MM.1S (cell line): ENCODE data around the gene RAB11FIP5.
"Not testable (repeated sequence)": the region's sequence is repeated elsewhere in the genome, so short reads cannot be mapped to it uniquely, and the experiment has no call there.

Experiments used
- DNase-seq: peaks from one replicate; pipeline ENCODE4 v3.0.0-alpha.2; 2015
- H2AFZ ChIP-seq: fragments of 300-600 bp; sonication (generic); 2 replicates; pipeline ENCODE4 v1.6.0; 2016; ENCODE audit warnings: antibody characterized with exemption, low read length
- H3F3A ChIP-seq: fragments of 300-600 bp; sonication (generic); 2 replicates; pipeline ENCODE4 v1.6.1; 2016; ENCODE audit warnings: mild to moderate bottlenecking, antibody characterized with exemption, low read length, moderate library complexity, mixed read lengths; ENCODE audit not compliant: insufficient read depth
- H3K27ac ChIP-seq: fragments of 300-600 bp; sonication (generic); 2 replicates; pipeline ENCODE4 v1.5.1; 2016; ENCODE audit warnings: mild to moderate bottlenecking, low read length
- H3K27me3 ChIP-seq: fragments of 300-600 bp; sonication (generic); replicated peaks from 2 replicates; pipeline ENCODE4 v1.6.0; 2016; ENCODE audit warnings: low read length; ENCODE audit not compliant: insufficient read depth
- H3K36me3 ChIP-seq: fragments of 300-600 bp; sonication (generic); replicated peaks from 2 replicates; pipeline ENCODE4 v1.6.1; 2016; ENCODE audit warnings: mild to moderate bottlenecking, low read length, mixed read lengths; ENCODE audit not compliant: insufficient read depth
- H3K4me1 ChIP-seq: fragments of 300-600 bp; sonication (generic); 2 replicates; pipeline ENCODE4 v1.6.1; 2016; ENCODE audit warnings: low read length, mixed read lengths
- H3K4me2 ChIP-seq: fragments of 300-600 bp; sonication (generic); 2 replicates; pipeline ENCODE4 v1.6.0; 2016; ENCODE audit warnings: low read depth, low read length
- H3K4me3 ChIP-seq: fragments of 300-600 bp; sonication (generic); 2 replicates; pipeline ENCODE4 v1.5.1; 2016; ENCODE audit warnings: low read length, mixed read lengths
- H3K79me2 ChIP-seq: fragments of 300-600 bp; sonication (generic); 2 replicates; pipeline ENCODE4 v1.6.1; 2016; ENCODE audit warnings: mixed run types, low read length, mixed read lengths
- H3K9ac ChIP-seq: fragments of 300-600 bp; sonication (generic); 2 replicates; pipeline ENCODE4 v1.6.1; 2016; ENCODE audit warnings: low read length, mixed read lengths
- H3K9me2 ChIP-seq: fragments of 300-600 bp; sonication (generic); replicated peaks from 2 replicates; pipeline ENCODE4 v1.6.1; 2016; ENCODE audit warnings: mild to moderate bottlenecking, low read length, mixed read lengths; ENCODE audit not compliant: insufficient read depth
- H3K9me3 ChIP-seq: fragments of 300-600 bp; sonication (generic); replicated peaks from 2 replicates; pipeline ENCODE4 v1.6.1; 2016; ENCODE audit warnings: mild to moderate bottlenecking, low read length, mixed read lengths; ENCODE audit not compliant: insufficient read depth
- H4K20me1 ChIP-seq: fragments of 300-600 bp; sonication (generic); 2 replicates; pipeline ENCODE4 v1.6.1; 2016; ENCODE audit warnings: mild to moderate bottlenecking, low read length, moderate library complexity, mixed read lengths; ENCODE audit not compliant: insufficient read depth
- CTCF ChIP-seq: fragments of 300-600 bp; sonication (generic); IDR thresholded peaks from 2 replicates; pipeline ENCODE4 v1.5.1; 2016; ENCODE audit warnings: antibody characterized with exemption, low read length, mixed read lengths
- EZH2 ChIP-seq: fragments of 300-600 bp; sonication (generic); optimal IDR thresholded peaks from 2 replicates; pipeline ENCODE3; 2017; ENCODE audit warnings: low read depth, mild to moderate bottlenecking, antibody characterized with exemption, low read length, mixed read lengths
- EZH2phosphoT487 ChIP-seq: fragments of 300-600 bp; sonication (generic); IDR thresholded peaks from 2 replicates; pipeline ENCODE4 v1.6.1; 2018; ENCODE audit warnings: antibody characterized with exemption, low read length

Gene RAB11FIP5

GRCh38 chr2:73067043-73067442 lies 45.7 kb downstream of the RAB11FIP5 start:
- H3F3A ChIP-seq = no peaks in the 10 kb centered on the region
- no peak overlapping the region for H3K9ac ChIP-seq
- H3K27ac ChIP-seq = no peak overlapping the region
- H3K27me3 ChIP-seq = no peaks in the 10 kb centered on the region
- H2AFZ ChIP-seq = no peak overlapping the region
- H3K9me3 ChIP-seq = no peaks in the 10 kb centered on the region
- H3K4me3 ChIP-seq = no peak overlapping the region
- TF ChIP-seq EZH2phosphoT487 (no peak), EZH2 (no peak), CTCF (no peak)
- H3K36me3 ChIP-seq = no peaks in the 10 kb centered on the region
- H3K79me2 ChIP-seq = peaks cover 40% of the 10 kb centered on the region
- no peaks in the 10 kb centered on the region for H3K9me2 ChIP-seq
- H4K20me1 ChIP-seq = no peaks in the 10 kb centered on the region
- H3K4me2 ChIP-seq = no peak overlapping the region
- no peak for DNase-seq
- peaks cover 6% of the 10 kb centered on the region; the same call in 1 of the 2 replicates for H3K4me1 ChIP-seq

GRCh38 chr2:73065070-73065469 lies 47.7 kb downstream of the RAB11FIP5 start:
- not testable (repeated sequence) for H4K20me1 ChIP-seq, H3K36me3 ChIP-seq, H3K9ac ChIP-seq, H3F3A ChIP-seq, H3K27ac ChIP-seq, H3K4me1 ChIP-seq, H3K4me3 ChIP-seq, H3K27me3 ChIP-seq, DNase-seq, H3K4me2 ChIP-seq, H2AFZ ChIP-seq, H3K9me3 ChIP-seq, H3K9me2 ChIP-seq
- peaks cover 30% of the 10 kb centered on the region for H3K79me2 ChIP-seq

GRCh38 chr2:73063909-73064875 lies 48.6 kb downstream of the RAB11FIP5 start:
- peaks cover 22% of the 10 kb centered on the region for H3K79me2 ChIP-seq
- no peaks in the 10 kb centered on the region for H4K20me1 ChIP-seq
- no peak for TF ChIP-seq EZH2phosphoT487
- no peak for TF ChIP-seq EZH2
- TF ChIP-seq CTCF = no peak
- no peaks in the 10 kb centered on the region for H3K9me2 ChIP-seq
- no peaks in the 10 kb centered on the region for H3K9me3 ChIP-seq
- no peak for DNase-seq
- no peaks in the 10 kb centered on the region for H3K36me3 ChIP-seq
- no peaks in the 10 kb centered on the region for H3F3A ChIP-seq
- no peak overlapping the region for H3K9ac ChIP-seq
- H3K27ac ChIP-seq = no peak overlapping the region
- H3K4me3 ChIP-seq = no peak overlapping the region
- no peak overlapping the region for H3K4me2 ChIP-seq
- H2AFZ ChIP-seq = no peak overlapping the region
- no peaks in the 10 kb centered on the region for H3K4me1 ChIP-seq
- no peaks in the 10 kb centered on the region for H3K27me3 ChIP-seq

GRCh38 chr2:73063472-73063871 lies 49.3 kb downstream of the RAB11FIP5 start:
- Histone ChIP-seq H3K79me2 (peaks cover 14% of the 10 kb centered on the region), H3K9me2 (no peaks in the 10 kb centered on the region), H3K4me2 (no peak overlapping the region), H3K27me3 (no peaks in the 10 kb centered on the region), H2AFZ (no peak overlapping the region), H4K20me1 (no peaks in the 10 kb centered on the region), H3K4me1 (no peaks in the 10 kb centered on the region), H3K4me3 (no peak overlapping the region), H3K27ac (no peak overlapping the region), H3K9me3 (no peaks in the 10 kb centered on the region), H3K36me3 (no peaks in the 10 kb centered on the region), H3F3A (no peaks in the 10 kb centered on the region), H3K9ac (no peak overlapping the region)
- TF ChIP-seq EZH2 (no peak), CTCF (no peak), EZH2phosphoT487 (no peak)
- no peak for DNase-seq
